Activated T-cell treated with anti-CD3 and anti-CD28 coated beads, Interleukin-2, amount 50 U/mL, for 72 hours (primary cell): ENCODE measurements around the gene CFAP99. TPM values are rescaled to one million over a fixed set of nuclear protein-coding genes. Genes with fewer than 3 reads are reported as not detected.

ENCODE experiments used
- ATAC-seq, 2 donors: fragments of 150-1000 bp; cut with Tn5 transposase; replicated peaks in 1 of 2; 2 replicates each; pipeline ENCODE4 v1.10.0; 2021; ENCODE audit warnings: moderate library complexity in 2 of 2, mild to moderate bottlenecking in 1 of 2
- DNase-seq, 2 donors: peaks; one replicate each; pipeline ENCODE4 v3.0.0; 2021 to 2022; ENCODE audit warnings: mixed read lengths in 1 of 2
- H3K27ac Mint-ChIP-seq: one replicate; pipeline ENCODE4 v1.8.0; 2022; ENCODE audit warnings: mild to moderate bottlenecking, moderate library complexity, mixed read lengths
- H3K27me3 Mint-ChIP-seq: one replicate; pipeline ENCODE4 v1.8.0; 2022; ENCODE audit warnings: low read depth, mixed read lengths
- H3K36me3 Mint-ChIP-seq, 2 donors: one replicate each; pipeline ENCODE4 v1.8.0; 2022; ENCODE audit warnings: mixed read lengths in 2 of 2, mild to moderate bottlenecking in 1 of 2; ENCODE audit not compliant: insufficient read depth in 2 of 2
- H3K4me1 Mint-ChIP-seq: one replicate; pipeline ENCODE4 v1.8.0; 2022; ENCODE audit warnings: low read depth, mixed read lengths
- H3K4me3 Mint-ChIP-seq, 2 donors: one replicate each; pipeline ENCODE4 v1.8.0; 2022; ENCODE audit warnings: mild to moderate bottlenecking in 2 of 2, mixed read lengths in 2 of 2, moderate library complexity in 2 of 2
- H3K9me3 Mint-ChIP-seq, 2 donors: one replicate each; pipeline ENCODE4 v1.8.0; 2022; ENCODE audit warnings: mixed read lengths in 2 of 2
- total RNA-seq, 2 donors: library from RNA; stranded (reverse); gene quantifications; one replicate each; pipeline ENCODE4 v1.2.3, GENCODE V29; 2022

CFAP99 gene
- total RNA-seq, 2 donors from 2014 or later = not detected

DNA sequence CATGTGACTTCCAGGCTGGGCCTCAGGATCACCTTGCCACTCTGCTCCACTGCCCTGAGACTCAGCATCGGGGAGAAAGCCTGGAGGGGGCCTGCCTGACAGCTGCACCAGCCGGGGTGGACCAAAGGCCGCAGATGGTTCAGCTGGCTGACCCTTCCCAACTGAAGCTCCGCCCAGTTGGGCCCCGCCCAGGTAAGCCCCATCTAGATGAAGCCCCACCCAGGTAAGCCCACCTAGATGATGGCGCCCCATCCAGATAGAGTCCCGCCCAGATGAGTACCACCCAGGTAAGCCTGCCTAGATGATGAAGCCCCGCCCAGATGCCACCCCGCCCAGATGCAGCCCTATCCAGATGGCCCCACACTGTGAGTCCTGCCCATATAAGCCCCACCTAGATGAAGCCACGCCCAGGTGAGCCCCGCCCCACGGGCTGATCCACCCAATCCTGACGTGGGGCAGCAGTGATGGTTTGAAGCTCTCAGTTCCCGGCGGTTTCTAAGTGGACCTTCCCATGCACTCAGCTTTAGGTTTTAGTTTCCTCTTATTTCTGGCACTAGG is 10.3 kb upstream of the CFAP99 start:
- Mint-ChIP-seq H3K27ac (no peak overlapping the region), H3K36me3 (no peaks in the 10 kb centered on the region), H3K4me1 (peaks cover 59% of the 10 kb centered on the region), H3K9me3 (no peaks in the 10 kb centered on the region), H3K4me3 (no peak overlapping the region), H3K27me3 (no peaks in the 10 kb centered on the region)
- ATAC-seq (no peak), DNase-seq (peak; percentile 46 to 52)

DNA sequence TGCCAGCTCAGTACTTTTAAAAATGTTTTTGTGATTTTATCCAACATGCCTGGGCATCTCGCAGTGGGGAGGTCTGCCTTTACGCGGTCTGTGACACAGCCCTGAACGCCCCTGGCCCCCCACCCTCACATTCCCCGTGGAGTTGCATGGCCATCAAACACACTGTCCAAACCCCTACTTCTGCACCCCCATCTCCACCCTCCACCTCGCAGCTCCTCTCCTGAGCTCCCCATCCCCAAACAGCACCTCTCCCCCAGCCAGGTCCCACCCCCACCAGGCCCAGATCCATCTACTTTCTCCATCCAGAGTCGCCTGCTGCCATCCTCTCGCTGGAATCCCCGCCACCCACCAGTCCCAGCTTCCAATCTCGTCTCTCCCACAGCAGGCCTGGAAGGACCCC is 9.8 kb upstream of the CFAP99 start:
- DNase-seq = no peak
- H3K4me1 Mint-ChIP-seq = peaks cover 64% of the 10 kb centered on the region
- no peak overlapping the region for H3K27ac Mint-ChIP-seq
- no peak for ATAC-seq
- H3K27me3 Mint-ChIP-seq = no peaks in the 10 kb centered on the region
- no peaks in the 10 kb centered on the region for H3K9me3 Mint-ChIP-seq
- no peaks in the 10 kb centered on the region for H3K36me3 Mint-ChIP-seq
- H3K4me3 Mint-ChIP-seq = no peak overlapping the region

DNA sequence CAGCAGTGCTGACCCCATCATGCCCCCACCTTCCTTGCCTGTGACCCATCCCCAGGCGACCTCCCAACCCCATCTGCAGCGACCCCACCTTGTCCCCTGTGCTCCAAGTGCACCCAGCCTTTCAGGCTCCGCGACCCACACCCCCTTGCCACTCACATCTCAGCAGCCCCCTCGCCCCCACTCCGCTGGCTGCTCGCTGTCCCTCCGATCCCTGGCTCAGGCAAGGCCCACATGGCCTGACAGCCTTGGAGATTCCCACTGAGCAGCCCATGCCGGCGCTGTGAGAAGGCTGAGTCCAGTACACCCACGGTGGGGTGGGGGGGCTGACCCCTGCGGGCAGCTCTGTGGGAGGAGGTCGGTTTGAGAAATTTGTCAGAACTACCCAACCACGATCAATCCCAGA is 9.4 kb upstream of the CFAP99 start:
- H3K27ac Mint-ChIP-seq = no peak overlapping the region
- ATAC-seq = no peak
- no peak for DNase-seq
- H3K4me1 Mint-ChIP-seq = peaks cover 68% of the 10 kb centered on the region
- H3K4me3 Mint-ChIP-seq = no peak overlapping the region
- H3K9me3 Mint-ChIP-seq = no peaks in the 10 kb centered on the region
- no peaks in the 10 kb centered on the region for H3K27me3 Mint-ChIP-seq
- no peaks in the 10 kb centered on the region for H3K36me3 Mint-ChIP-seq

DNA sequence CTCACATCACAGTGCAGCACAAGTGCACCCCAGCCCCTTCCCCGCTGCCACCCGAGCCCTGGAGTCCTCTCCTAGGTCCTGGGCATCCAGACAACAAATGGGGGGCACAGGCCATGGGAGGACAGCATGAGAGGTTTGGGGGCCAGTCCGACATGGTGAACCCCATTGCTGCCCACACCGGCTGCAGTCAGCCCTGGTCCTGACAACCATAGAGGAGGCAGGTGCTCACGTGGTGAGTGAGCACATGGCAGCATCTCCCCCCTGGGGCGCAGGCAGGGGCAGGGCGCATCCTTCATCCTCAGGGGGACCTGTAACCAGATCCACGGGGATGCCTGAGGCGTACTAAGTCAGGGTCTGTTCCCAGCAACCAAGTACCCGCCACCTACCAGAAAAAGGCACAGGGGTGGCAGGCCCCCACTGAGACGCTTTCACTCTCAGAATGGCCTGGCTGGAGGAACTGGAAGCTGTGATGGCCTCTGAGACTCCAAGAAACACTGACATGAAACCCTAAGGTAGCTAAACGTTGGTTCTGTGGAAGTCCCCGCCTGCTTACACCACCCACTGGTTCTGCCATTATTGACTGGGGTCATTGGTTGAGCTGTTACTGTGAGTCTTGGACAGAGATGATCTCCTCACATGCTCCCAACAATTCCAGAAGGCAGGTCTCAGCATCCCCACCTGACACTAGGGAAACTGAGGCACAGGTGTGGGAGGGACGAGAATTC is 6.8 kb upstream of the CFAP99 start:
- Mint-ChIP-seq H3K36me3 (peaks cover 0 to 1% of the 10 kb centered on the region in 2 donors), H3K27ac (peak overlapping the region; percentile 89), H3K4me3 (peak overlapping the region; percentile 68 to 77), H3K27me3 (peaks cover 14% of the 10 kb centered on the region), H3K4me1 (peaks cover 78% of the 10 kb centered on the region), H3K9me3 (no peaks in the 10 kb centered on the region)
- DNase-seq (peak; percentile 44 to 51), ATAC-seq (peak in 1 of 2 donors; percentile 22)

DNA sequence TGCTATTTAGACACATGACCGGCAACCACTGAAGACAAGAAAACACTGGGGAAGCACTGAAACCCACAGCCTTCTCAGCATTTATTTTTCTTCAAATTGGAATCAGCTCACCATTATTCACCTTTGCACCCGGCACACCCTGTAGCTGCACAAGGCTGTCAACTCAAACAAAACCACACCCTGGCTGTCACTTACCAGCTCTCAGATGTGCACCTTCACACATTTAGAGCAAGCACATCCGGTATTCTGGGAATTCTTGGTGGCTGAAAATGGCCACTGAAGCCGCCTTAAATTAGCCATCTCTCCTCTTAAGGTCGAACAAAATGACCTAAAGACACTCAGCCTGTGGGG is 6.2 kb upstream of the CFAP99 start:
- Mint-ChIP-seq H3K4me1 (peaks cover 75% of the 10 kb centered on the region), H3K36me3 (peaks cover 0 to 1% of the 10 kb centered on the region in 2 donors), H3K27ac (peak overlapping the region; percentile 89), H3K27me3 (peaks cover 14% of the 10 kb centered on the region), H3K9me3 (no peaks in the 10 kb centered on the region), H3K4me3 (peak overlapping the region; percentile 68 to 77)
- ATAC-seq (peak; percentile 61 to 62), DNase-seq (peak; percentile 72 to 78)

DNA sequence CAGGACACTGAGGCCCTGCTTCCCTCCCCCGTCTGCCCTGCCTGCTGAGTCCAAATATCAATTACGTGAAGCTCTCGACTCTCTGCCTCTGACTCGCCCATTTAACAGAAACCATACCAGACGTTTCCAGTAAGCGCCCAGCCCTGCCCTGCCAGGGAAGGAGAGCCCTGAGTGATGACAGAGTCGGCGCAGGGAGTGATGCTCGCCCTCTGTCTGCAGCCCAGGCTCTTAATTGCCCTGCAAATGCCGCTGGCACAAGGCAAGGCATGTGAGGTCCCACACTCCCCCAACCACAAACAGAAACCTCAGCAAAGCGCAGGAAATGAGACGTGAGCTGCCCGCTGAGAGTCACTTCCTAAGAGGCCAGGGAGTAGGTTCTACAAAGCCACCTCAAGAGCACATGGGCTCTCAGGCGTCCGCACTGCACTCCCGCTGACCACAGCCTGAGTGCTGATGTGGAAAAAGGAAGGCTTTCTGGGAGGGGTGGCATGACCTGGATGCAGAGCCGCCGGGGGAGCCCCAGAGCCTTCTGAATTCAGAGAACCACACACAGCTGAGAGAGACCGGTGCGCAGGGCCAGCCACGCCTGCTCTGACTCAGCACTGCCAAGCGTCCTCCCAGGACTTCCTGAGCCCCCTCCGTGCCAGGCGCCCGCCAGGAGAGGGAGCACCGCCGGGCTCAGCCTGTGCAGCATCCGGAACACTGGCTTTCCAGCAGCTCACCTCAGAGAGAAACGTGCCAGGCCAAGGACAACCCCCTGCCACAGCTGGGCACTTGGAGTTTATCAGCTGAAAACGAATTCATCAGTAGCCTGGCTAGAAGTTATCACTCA is 5.7 kb upstream of the CFAP99 start:
- DNase-seq = peak; percentile 89 to 94
- Mint-ChIP-seq H3K27ac (peak overlapping the region; percentile 89), H3K9me3 (no peaks in the 10 kb centered on the region), H3K27me3 (peaks cover 19% of the 10 kb centered on the region), H3K4me1 (peaks cover 73% of the 10 kb centered on the region), H3K4me3 (peak overlapping the region; percentile 68 to 77), H3K36me3 (peaks cover 0 to 1% of the 10 kb centered on the region in 2 donors)
- peak; percentile 83 to 89 for ATAC-seq

DNA sequence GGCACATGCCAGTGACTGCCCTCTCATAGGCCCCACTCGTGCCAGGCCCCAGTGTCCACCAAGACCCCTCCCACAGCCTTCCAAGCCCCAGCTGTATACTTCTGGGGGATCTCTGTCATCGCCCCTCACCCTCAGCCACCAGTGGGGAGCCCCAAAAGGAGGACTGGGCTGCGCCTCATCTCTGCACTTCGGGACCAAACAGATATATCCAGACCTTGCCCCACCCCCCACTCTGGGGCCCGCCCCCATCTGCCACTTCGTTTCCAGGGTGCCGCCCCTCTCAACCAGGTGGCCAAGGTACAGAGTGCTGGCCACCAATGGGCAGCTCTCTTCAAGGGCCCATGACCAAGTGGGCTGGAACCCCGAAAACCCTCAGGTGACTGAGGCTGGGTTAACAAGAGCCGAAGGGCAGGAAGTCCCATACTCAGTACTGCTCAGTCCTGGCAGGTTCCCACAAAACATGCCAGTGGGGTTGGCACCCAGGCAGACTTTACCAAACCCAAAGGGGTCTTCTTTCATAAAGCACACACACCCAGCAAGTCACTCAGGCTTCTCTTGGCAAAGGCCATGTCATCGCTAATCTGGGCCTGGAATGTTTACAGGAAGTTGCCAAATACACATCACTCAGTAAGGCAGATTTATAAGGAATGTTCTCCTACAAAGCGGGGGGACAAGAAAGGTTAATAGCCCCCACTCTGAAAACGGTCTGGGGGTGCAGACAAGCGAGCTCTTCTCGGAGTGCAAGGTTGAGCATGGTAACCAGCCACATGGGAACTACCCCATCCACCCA is 4.7 kb upstream of the CFAP99 start:
- peak overlapping the region; percentile 89 for H3K27ac Mint-ChIP-seq
- ATAC-seq (no peak), DNase-seq (peak; percentile 23 to 59)
- H3K9me3 Mint-ChIP-seq = no peaks in the 10 kb centered on the region
- H3K36me3 Mint-ChIP-seq = peaks cover 0 to 1% of the 10 kb centered on the region in 2 donors
- H3K4me1 Mint-ChIP-seq = peaks cover 69% of the 10 kb centered on the region
- peak overlapping the region; percentile 68 to 77 for H3K4me3 Mint-ChIP-seq
- peaks cover 21% of the 10 kb centered on the region for H3K27me3 Mint-ChIP-seq

DNA sequence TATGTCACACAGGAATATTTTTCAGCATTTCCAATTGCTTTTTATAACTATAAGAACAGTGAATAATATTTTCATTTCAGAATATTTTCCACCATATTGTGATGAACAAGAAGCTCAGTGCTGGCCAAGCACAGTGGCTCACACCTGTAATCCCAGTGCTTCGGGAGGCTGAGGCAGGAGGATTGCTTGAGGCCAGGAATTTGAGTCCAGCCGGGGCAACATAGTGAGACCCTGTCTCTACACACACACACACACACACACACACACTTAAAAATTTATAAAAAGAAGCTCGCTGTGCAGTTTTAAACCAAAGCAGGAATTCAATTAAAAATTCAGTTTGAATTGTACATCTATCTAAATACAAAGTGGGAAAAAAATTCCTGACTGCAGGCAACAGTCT is 3.5 kb upstream of the CFAP99 start:
- no peaks in the 10 kb centered on the region for H3K9me3 Mint-ChIP-seq
- peaks cover 69% of the 10 kb centered on the region for H3K4me1 Mint-ChIP-seq
- peak overlapping the region in 1 of 2 donors; percentile 88 for H3K4me3 Mint-ChIP-seq
- DNase-seq (no peak), ATAC-seq (no peak)
- H3K36me3 Mint-ChIP-seq = peaks cover 0 to 1% of the 10 kb centered on the region in 2 donors
- peaks cover 33% of the 10 kb centered on the region for H3K27me3 Mint-ChIP-seq
- H3K27ac Mint-ChIP-seq = no peak overlapping the region

DNA sequence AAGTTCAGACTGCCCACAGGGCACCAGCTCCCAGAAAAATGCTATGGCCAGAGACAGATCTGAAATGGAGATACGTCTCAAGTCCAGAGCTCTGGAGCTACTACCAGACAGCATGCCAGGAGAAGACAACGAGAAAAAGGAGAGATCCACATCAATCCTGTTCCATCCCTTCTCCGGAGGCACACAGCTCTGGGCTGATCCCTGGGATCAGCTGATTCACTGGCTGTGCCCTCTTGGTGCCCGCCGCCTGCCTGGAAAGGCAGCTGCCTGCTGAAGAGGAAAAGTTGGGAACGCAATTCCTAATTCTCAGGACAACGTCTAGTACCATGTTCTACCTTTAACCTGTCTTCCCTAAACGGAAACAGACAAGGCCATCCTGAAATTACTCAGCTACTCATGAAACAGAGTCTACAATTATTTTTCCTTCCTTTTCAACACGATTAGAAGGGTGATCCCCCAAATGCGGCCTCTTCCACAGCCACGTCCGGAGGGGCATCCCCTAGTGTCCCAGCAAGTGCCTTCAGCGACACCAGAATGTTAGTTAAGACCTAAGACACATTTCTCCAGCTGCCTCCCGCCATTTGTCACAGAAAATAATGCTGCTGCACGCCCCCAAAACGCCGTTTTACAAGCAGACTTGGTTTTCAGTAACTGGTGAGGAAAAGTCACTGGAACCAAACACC is 2.7 kb upstream of the CFAP99 start:
- Mint-ChIP-seq H3K4me1 (peaks cover 62% of the 10 kb centered on the region), H3K4me3 (peak overlapping the region; percentile 71 to 88), H3K27ac (peak overlapping the region; percentile 62), H3K36me3 (peaks cover 0 to 1% of the 10 kb centered on the region in 2 donors), H3K9me3 (no peaks in the 10 kb centered on the region), H3K27me3 (peaks cover 41% of the 10 kb centered on the region)
- DNase-seq (no peak), ATAC-seq (no peak)

DNA sequence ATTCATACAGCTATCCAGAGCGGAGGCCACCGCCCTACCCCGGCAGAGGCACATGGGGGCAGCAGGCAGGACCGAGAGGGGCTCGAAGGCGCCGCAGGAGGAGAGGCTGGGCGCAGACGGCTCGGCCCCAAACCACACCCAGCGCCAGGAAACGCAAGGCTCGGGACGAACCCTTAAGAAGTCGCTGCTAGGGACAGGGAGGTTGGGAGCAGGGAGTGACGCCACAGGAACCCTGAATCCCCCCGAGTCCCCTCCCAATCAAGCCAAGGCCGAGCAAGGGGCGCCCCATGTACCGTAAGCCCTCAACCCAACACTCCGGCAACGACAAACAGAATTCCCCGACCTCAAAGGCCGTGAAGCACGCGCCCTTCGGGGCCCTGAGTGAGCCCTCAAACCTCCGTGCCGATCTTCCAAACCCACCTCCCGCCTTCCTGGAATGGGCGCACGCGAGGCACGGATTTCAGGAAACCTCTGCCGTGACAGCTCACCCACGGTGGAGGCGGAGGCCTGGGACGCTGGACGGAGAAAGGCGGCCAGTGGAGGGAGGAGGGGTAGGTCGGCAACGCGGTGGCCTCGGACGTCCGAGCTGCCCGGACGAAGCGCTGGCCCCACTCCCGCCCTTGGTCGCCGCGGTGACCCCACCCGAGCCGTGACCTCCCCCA is 2.1 kb upstream of the CFAP99 start:
- Mint-ChIP-seq H3K9me3 (no peaks in the 10 kb centered on the region), H3K36me3 (peaks cover 0 to 1% of the 10 kb centered on the region in 2 donors), H3K27me3 (peaks cover 47% of the 10 kb centered on the region), H3K27ac (peak overlapping the region; percentile 62), H3K4me1 (peaks cover 55% of the 10 kb centered on the region), H3K4me3 (peak overlapping the region; percentile 71 to 88)
- ATAC-seq = no peak
- DNase-seq = peak; percentile 29 to 40

DNA sequence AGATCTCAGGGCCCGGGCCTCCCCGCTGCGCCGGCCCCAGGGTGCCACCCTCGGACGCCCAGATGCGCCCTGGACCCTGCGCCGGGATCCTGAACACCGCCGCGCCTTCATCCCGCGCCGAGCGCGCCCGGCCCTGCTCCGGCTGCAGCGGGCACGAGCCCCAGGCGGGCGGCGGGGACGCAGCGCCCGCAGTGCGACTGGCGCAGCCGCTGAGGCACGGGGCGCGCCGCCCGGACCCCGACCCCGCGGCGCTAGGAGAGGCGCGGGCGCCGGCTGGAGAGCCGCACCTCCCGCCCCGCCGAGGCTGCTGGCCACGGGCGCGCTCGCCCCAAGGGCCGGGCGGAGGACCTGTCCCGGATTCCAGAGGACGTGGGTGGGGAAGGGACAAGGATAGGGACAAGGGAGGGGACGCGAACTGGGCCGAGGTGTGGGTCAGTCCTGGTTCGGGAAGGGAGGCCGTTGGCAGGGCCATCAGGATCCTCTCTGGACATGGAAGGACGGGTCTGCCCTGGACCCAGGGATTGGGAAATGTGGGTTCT is 1.5 kb upstream of the CFAP99 start:
- Mint-ChIP-seq H3K27ac (no peak overlapping the region), H3K9me3 (no peaks in the 10 kb centered on the region), H3K4me3 (peak overlapping the region; percentile 89 to 92), H3K36me3 (peaks cover 0 to 1% of the 10 kb centered on the region in 2 donors), H3K27me3 (peaks cover 49% of the 10 kb centered on the region), H3K4me1 (peaks cover 49% of the 10 kb centered on the region)
- peak; percentile 25 to 48 for DNase-seq
- ATAC-seq = no peak
